Daoy (cell line): Measurements from ENCODE around the gene ADAP1. TPM values are rescaled to one million over a fixed set of nuclear protein-coding genes. Genes with fewer than 3 reads are reported as not detected.
"Not testable (repeated sequence)": the region's sequence is repeated elsewhere in the genome, so short reads cannot be mapped to it uniquely, and the experiment has no call there.

Experiments
- DNase-seq: peaks from one replicate; pipeline ENCODE4 v3.0.0-alpha.2; 2015; ENCODE audit warnings: low read depth
- total RNA-seq: library from RNA; depleted of rRNA; stranded (reverse); fragments of >200 nt; shearing (Covaris generic); gene quantifications from 2 replicates; pipeline ENCODE4 v1.2.3, GENCODE V29; 2014; rRNA removed

The ADAP1 gene, protein sequence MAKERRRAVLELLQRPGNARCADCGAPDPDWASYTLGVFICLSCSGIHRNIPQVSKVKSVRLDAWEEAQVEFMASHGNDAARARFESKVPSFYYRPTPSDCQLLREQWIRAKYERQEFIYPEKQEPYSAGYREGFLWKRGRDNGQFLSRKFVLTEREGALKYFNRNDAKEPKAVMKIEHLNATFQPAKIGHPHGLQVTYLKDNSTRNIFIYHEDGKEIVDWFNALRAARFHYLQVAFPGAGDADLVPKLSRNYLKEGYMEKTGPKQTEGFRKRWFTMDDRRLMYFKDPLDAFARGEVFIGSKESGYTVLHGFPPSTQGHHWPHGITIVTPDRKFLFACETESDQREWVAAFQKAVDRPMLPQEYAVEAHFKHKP
- 1.3 and 5.9 TPM in 2 replicates for total RNA-seq

DNA sequence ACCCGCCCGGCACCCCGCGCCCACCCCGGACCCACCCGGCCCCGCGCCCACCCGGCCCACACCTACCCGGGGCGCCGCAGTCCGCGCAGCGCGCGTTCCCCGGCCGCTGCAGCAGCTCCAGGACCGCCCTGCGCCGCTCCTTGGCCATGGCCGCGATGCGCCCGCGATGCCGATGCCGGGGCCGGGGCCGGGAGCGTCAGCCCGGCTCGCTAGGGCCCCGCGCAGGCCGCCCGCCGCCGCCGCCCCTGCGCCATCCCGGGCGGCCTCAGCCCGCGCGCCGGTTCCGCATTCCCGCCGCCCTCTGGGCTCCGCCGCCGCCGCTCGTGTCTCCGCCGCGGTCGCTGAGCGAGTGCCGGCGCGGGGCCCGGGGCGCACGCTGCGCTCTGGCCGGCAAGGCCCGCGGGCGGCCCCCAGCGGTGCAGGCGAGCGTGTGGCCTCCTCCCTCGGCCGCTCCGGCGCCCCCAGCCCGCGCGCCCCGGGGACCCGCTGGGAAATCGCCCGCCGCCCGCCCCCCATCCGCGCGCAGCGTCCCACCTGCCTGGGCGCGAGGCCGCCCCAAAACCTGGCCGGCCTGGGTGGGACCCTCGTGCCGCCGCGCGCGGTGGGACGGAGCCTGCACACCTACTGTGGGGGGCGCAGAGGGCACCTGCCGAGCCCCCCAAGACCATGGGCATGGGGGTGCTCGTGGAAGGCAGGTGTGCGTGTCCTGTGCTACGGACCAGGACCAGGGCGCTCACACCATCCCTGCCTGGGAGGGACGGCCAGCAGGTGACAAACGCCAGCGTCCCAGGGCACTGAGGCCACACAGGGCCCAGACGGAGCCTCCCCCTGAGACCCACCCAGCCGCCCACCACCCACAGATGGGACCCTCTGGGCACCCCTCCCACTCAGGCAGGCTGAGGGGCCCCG, at the start of gene ADAP1:
TSS of gene ADAP1 (minus strand) at position 351 of the 909 bp plus-strand sequence. CDS start at position 148, 203 bp downstream.
- DNase-seq, result peak; percentile 66

GRCh38 chr7:1002445-1002844, 48.0 kb upstream of the ADAP1 start:
- not testable (repeated sequence) for DNase-seq

GRCh38 chr7:1002026-1002425, 47.5 kb upstream of the ADAP1 start:
- DNase-seq, result not testable (repeated sequence)

DNA sequence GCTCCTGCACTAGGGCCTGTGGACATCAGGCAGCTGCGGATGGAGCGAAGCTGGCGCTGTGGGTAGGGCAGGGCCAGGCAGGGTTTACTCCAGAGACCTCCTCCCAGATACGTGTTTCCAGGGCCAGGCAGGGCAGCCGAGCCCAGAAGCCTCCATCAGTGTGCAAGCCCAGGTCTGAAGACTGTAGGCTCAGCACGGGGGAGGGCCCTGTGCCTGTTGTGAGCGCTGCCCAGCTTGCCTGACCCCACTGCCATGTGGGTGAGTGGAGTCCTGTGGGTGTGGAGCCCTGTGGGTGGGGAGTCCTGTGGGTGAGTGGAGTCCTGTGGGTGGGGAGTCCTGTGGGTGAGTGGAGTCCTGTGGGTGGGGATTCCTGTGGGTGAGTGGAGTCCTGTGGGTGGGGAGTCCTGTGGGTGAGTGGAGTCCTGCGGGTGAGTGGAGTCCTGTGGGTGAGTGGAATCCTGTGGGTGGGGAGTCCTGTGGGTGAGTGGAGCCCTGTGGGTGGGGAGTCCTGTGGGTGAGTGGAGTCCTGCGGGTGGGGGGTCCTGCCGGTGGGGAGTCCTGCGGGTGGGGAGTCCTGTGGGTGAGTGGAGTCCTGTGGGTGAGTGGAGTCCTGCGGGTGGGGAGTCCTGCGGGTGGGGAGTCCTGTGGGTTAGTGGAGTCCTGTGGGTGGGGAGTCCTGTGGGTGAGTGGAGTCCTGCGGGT, 46.7 kb upstream of the ADAP1 start:
- DNase-seq, result not testable (repeated sequence)

GRCh38 chr7:999941-1000935, 45.8 kb upstream of the ADAP1 start:
- no peak for DNase-seq

GRCh38 chr7:999149-999879, 44.8 kb upstream of the ADAP1 start:
- no peak for DNase-seq

DNA sequence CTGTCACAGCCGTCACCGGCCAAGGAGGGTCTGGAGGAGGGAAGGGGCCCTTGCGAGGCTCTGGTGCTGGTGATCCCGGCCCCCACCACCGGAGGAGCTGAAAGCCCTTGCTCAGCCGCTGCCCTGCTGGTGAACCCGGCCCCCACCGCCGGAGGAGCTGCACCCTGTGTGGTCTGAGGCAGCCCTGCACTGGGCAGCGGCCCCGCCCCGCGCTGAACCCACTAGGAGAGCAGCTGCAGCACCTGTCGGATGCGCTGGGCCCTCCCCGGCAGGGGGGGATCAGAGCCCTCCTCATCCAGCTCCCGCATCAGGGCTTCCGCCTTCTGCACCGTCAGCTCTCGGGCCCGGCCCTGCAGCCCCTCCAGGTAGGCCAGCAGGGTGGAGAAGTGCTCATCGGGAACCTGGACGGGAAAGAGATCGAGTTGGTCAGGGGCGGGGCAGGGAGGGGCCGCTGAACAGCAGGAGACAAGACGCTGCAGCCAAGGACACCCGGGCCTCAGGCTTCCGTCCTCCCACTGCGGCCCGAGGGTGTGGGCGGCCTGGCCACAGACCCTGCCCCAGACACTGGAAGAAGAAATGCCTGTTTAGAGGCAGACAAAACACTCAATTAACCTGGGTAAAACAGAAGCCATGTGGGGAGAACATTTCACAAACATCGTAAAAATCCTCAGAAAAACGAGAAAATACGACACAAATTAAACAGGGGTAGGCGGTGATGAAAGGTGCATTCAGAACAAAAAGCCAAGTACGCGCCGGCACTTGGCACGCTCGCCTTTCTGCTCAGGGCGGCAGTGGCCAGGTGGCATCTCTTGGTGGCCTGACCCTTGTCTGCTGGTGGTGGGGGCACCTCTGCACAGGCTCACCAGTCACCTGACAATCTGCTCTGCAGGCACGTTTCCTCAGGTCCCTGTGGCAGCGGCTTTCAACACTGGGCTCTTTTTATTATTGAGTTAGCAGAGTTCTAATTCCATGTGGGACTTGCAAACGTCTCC, 43.2 kb upstream of the ADAP1 start:
- DNase-seq, result no peak

DNA sequence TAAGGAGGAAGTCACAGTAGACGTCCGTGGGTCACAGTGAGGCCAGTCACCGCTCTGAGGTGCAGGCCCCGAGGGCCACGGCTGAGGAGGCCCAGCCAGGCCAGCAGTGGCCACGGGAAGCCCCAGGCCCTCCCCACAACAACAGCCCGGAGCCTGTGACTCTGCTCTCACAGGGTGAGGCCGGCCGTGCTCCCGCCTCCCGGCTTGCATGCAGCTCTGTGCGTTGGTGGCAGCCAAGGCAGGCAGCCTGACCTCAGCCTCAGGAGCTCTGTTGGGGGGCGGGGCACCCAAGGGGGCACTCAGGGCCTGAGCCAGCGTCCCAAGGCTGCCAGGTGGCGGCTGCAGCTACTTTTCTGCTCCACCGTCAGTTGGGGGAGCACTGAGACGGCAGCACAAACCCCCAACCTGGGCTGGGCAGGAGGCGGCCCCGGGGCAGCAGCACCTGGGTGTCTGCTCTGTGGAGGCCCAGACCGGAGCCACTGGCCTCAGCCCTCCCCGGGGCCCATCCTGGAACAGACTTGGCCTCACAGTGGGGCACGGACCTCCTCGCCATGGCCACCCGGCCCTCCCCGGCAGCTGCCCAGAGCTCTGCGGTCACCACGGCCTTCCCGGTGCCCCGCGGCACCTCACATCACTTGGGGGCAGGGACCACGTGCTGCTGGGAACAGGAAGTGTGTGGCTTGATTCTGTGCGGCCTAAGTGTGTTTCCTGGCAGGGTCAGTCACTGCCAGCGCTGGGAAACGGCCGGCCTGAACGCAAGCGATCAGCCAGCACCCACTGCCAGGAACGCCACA, 41.8 kb upstream of the ADAP1 start:
- no peak for DNase-seq

DNA sequence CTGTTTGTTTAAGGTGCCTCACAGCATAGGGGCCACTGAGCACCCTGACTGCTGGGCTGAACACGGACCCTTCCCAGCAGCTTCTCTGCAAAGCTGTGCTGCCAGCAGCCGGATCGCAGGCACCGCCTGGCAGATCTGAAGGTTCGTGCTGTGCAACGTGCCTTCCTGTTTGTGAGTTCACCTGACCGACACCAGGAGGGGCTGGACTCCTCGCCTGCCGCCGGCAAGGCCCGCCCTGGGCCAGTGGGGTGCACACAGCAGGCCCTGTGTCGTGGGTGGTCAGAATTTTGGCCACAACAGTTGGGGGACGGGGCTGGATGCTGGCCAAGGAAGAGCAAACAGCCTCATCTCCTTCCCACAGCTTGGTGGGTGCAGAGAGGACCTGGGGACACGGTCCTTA, 41.1 kb upstream of the ADAP1 start:
- DNase-seq, result no peak

GRCh38 chr7:994592-995308, 40.3 kb upstream of the ADAP1 start:
- DNase-seq, result no peak

- peak; percentile 99 for DNase-seq
Measured at GRCh38 chr7:992709-993607, 38.5 kb upstream of the ADAP1 start.

DNA sequence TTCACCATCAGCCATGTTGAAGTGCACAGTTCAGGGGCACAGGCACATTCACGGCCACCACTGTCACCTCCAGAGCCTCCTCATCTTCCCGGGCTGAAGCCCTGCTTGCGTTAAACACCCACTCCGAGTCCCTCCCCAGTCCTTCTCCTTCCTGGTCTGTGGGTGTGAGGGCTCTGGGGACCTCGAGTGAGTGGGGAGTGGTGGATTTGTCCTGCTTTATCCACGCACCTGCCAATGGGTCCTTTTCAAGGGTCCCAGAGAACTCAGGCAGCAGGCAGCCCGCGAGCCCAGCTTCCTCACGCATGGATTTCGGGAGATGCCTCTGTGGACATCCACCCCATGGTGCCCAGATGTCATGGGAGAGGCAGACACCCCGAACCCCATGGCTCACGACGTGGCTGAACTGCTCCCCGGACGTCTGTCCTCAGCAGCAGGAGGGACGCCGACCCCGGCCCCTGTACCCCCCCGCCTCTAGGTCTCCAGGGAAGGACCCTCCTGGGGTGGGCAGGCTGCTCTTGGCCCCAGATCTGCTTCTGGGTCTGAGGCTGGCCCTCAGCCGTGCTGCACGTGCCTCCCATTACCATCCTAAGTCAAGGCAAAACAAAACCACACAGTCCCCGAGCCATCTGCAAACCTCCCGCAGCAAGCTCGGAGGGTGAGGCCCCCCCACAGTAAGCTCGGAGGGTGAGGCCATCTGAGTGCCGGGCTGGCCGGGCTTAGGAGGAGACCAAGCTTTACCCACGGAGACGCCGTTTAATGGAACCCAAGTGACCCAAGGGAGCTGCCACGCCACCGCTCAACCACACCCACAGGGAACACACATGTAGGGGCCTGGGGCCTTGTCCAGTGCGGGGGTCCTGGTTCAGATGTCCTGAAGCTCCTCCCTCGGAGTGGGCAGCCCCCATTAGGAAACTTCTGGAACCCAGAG, 37.5 kb upstream of the ADAP1 start:
- DNase-seq, result no peak

DNA sequence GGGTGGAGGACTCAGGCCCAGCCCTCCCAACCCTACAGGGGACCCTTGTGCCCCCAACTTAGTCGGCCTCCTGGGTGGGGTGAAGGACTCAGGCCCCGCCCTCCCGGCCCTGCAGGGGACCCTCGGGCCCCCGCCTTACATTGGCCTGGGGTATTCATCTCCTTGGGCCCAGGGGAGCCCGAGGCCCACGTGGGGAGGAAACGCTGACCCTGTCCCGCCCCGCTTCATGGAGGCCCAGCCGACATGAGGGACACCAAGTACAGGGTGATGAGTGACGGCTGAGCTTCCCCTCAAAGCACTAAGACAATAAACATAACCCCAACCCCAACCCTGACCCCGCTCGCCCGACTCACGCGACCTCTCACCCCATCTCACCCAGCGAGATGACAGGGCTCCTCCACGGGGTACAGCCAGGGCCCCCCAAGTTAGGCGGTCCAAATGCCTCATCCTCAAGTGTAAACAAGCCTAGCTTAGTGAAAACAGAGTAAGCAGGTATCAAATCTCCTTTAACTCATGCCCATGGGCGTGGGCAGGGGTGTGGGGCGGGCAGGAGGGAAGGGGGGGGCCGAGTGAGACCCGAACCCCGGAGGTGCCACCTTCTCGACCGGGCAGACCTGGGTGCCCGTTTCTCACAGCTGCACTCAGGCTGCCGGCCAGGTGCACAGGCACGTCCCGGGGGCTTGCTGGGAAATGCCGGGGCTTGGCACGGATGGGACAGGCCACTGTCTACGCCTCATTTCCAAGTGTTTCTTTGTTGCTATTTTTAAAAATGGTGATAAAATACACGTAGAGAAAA, 36.7 kb upstream of the ADAP1 start:
- no peak for DNase-seq

DNA sequence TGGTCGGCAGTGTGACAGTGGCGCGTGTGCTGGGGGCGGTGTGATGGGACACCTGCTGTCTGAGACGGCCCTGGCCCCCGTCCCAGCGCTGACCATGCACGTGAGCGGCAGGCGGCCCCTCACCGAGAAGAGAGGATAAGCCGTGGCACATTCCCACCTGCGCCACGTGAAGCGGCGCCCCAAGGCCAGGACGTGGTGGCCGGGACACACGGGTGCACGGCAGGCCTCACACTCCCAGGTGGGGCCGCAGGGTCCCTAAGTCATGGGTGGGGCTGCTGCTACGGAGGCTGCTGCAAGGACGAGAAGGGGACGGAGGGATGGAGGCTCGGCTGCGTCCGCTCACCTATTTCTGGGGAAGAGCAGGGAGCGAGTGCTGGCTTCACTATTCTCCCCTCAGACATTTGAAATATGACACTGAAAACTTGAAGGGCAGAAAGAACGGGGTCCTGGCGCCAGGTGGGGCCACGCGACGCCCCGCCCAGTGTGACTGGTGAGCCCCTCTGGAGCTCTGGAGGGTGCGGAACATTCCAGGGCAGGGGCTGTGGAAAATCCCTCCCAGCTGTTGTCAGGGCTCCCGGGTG, 36.0 kb upstream of the ADAP1 start:
- no peak for DNase-seq
